HK-2 (cell line): ENCODE data around the gene DOCK10.

Experiments used
- DNase-seq: peaks from one replicate; pipeline ENCODE4 v3.0.0-alpha.2; 2018; ENCODE audit not compliant: unreplicated experiment

The DOCK10 gene

GRCh38 chr2:225013425-225014365, 28.6 kb downstream of the DOCK10 start:
- DNase-seq = no peak

GRCh38 chr2:225011585-225011984, 30.7 kb downstream of the DOCK10 start:
- no peak for DNase-seq

GRCh38 chr2:225010804-225011203, 31.5 kb downstream of the DOCK10 start:
- no peak for DNase-seq

GRCh38 chr2:225009768-225010167, 32.5 kb downstream of the DOCK10 start:
- DNase-seq = peak; percentile 38

DNA sequence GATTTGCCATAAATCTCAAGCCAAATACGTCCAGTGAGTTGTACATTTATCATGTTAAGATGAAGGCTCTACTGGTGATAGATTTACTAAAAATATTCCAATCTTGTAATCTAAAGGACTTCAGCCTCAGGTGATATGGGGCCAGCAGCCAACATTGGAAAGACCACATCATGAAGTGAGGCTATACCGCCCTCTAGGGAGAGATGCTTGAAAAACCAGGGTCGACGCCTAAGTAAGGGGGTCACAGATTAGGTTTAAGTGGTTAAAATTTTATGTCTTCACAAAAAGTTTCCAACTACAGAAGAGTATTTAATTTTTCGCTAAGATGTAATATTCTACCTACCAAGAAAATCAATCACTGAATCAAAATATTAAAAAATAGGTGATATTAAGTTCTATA, 33.3 kb downstream of the DOCK10 start:
- DNase-seq = no peak

- DNase-seq = no peak
Observed at GRCh38 chr2:225008179-225008856, 34.0 kb downstream of the DOCK10 start.

- no peak for DNase-seq
Observed at GRCh38 chr2:225006730-225007129, 35.5 kb downstream of the DOCK10 start.

GRCh38 chr2:225004597-225004996, 37.7 kb downstream of the DOCK10 start:
- no peak for DNase-seq

GRCh38 chr2:225002656-225003045, 39.6 kb downstream of the DOCK10 start:
- peak; percentile 44 for DNase-seq

- no peak for DNase-seq
Observed at GRCh38 chr2:225002039-225002655, 40.1 kb downstream of the DOCK10 start.

GRCh38 chr2:224999754-225000153, 42.5 kb downstream of the DOCK10 start:
- no peak for DNase-seq

DNA sequence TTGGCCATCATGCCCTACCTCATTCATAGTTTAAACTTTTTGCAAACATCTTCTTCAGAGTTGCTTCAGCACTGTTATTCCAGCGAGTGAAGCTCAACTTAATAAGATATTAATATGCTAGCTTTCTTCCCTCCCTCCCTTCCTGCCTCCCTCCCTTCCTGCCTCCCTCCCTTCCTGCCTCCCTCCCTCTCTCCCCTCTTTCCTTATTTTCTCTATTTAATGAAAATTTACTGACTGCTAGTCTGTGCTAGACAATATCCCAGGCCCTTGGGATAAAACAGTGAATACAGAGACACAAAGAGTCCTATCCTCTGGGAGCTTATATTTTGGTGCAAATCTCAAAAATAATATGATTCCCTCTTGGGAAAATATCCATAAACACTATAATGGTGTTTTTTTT, 42.9 kb downstream of the DOCK10 start:
- DNase-seq = no peak

GRCh38 chr2:224997802-224998201, 44.5 kb downstream of the DOCK10 start:
- DNase-seq = no peak

- DNase-seq = no peak
Observed at GRCh38 chr2:224995419-224995818, 46.8 kb downstream of the DOCK10 start.

DNA sequence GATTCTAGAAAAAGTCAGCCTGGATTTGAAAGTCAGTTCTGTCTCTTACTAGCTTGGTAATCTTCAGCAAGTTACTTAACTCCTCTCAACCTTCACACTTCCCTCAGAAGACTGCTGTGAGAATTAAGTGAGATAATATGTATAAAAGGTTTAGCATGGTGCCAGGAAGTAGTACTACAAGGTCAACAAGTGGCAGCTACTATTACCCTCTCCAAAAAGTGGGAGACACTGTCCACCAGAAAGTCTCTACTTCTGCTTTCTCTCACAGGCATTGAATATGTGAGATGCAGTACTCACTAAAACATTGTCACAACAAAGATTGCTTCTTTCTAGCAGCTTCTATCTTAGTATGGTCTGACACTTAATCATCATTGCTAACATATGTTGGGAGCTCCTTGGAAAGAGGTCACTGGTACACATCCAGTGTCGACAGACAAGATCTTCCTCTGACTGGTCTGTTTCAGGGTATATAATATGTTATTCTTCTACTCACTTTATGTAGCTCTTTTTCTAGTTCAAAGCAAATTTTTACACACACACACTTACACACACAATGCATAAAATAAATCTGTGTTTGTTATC, 47.9 kb downstream of the DOCK10 start:
- no peak for DNase-seq

DNA sequence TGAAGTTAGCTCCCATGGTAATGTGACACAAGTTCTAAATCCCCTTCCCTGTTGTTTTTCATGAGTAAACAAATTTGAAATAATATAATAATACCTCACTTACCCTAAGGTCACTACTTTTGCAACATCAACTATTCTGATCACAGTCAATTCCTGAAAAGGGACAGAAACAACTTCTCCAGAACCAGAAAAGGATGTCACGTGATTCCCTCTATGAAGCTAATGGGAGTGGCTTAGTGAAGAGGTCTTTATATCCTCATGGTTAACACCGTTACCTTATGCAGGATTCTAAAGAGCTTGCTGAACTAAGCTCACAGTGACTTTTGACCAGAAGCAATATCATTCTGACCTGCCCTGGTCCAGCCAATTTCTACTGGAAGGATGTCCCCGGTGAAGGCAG, 51.6 kb downstream of the DOCK10 start:
- no peak for DNase-seq

DNA sequence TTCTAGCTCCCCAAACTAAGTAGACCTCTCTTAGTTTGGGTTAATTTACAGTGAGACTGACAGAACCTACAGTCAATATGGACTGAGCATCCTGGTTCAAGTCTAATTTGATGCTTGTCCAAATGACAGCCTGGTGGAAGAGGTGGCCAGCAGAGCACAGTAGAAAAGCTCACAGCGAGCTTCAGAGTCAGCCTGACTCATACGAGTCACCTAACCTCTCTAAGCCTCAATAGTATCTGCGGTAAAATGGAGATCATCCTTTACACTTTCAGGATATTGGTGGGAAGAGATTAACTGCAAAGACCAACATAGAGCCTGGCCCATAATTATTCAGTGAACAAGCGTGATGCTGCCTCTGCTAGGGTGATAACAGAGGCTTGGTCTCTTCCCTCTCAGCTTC, 54.5 kb downstream of the DOCK10 start:
- DNase-seq = no peak

DNA sequence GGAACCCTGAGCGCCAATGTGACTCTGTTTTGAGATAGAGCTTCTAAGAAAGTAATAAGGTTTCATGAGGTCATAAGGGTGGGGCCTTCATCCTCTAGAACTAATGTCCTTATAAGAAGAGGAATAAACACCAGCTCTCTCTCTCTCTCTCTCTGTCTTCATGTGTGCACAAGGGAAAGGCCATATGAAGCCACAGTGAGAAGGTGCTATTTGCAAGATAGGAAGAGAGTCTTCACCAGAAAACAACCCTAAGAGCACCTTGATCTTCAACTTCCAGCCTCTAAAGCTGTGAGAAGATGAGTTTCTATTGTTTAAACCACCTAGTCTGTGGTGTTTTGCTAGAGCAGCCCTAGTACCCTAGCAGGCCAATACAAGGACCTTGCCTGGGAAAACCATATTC, 55.8 kb downstream of the DOCK10 start:
- DNase-seq = no peak

DNA sequence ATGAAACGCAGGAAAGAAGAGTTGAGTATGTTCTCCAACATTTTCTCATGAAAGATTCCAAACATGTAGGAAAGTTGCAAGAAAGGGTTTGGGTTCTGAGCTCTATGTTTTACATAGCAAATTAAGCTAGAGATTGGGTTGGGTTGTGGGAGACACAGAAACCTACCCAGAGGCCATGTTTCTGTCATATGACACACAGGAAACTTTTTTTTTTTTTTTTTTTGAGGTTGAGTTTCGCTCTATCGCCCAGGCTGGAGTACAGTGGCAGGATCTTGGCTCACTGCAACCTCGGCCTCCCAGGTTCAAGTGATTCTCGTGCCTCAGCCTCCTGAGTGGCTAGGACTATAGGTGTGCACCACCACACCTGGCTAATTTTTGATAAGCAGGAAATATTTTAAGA, 57.6 kb downstream of the DOCK10 start:
- DNase-seq = no peak

GRCh38 chr2:224983712-224984554, 58.3 kb downstream of the DOCK10 start:
- DNase-seq = no peak

DNA sequence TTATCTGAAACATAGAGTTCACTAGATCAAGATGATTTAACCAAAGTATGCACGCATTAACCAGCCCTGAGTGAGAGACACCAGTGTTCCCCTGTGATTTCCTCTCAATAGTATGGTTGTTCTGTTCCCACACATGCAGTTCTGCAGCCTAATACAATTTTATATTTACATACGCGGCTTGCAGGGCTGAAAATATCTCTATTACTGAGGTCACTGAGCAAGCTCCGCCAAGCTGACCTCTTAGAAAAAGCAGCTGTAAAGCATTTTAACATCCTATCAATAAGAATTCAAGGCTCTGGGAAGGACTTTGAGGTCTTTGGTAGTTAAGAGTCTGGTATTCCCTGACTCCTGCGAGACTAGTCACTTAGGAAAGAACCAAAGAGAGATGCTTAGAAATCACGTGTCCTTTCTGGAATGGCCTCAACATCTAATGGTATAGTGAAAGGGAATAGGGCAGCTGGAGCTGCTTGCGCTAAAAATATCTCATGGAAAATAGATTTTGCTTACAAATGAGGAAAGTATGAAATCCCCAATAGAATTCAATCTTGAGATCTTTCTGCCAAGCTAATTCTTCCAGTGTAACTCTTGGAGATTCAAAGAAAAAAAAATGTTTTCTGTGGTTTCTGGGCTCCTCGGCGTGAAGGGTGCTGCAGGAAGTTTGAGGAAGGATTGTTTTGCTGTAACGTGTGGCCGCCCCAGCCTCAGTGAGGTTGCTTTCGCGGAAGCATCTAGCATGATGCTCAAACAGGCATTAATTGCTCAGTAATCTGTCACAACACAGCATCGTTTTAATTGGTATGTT, 59.2 kb downstream of the DOCK10 start:
- DNase-seq = no peak
